PC-3 (cell line): ENCODE data around the gene CRYM. TPM values are rescaled to one million over a fixed set of nuclear protein-coding genes. Genes with fewer than 3 reads are reported as not detected.

ENCODE experiments used
- ATAC-seq: fragments of 200-7000 bp; cut with Tn5 transposase; 2 replicates; pipeline ENCODE4 v1.9.1; 2020; ENCODE audit warnings: mild to moderate bottlenecking, moderate library complexity
- BruUV-seq: library from RNA; stranded (reverse); fragments of 400-500 nt; replicated peaks from 2 replicates; lab custom pipeline; 2021; lab: Mats Ljungman, UMichigan
- CTCF ChIA-PET: fragments of 300-600 bp; sonication (Branson Sonifier 250); formaldehyde crosslinking; loops from one replicate; lab custom pipeline; 2022; ENCODE audit warnings: antibody characterized with exemption; lab: Charles Lee
- POLR2A ChIA-PET: fragments of 300-600 bp; sonication (Branson Sonifier 250); formaldehyde crosslinking; loops from one replicate; lab custom pipeline; 2022; ENCODE audit warnings: antibody characterized with exemption; ENCODE audit not compliant: unreplicated experiment; lab: Charles Lee
- DNase-seq: peaks from one replicate; pipeline ENCODE4 v3.0.0-alpha.2; 2015
- H2AFZ ChIP-seq: fragments of 300-600 bp; sonication (generic); 2 replicates; pipeline ENCODE4 v1.6.0; 2016; ENCODE audit warnings: antibody characterized with exemption, low read length
- H3F3A ChIP-seq: fragments of 300-600 bp; sonication (generic); one replicate; pipeline ENCODE4 v1.6.0; 2017; ENCODE audit warnings: antibody characterized with exemption, low read length, control low read depth, mild to moderate bottlenecking; ENCODE audit not compliant: unreplicated experiment
- H3K27ac ChIP-seq: fragments of 300-600 bp; sonication (generic); 2 replicates; pipeline ENCODE4 v1.5.1; 2016; ENCODE audit warnings: mild to moderate bottlenecking, low read length
- H3K27me3 ChIP-seq: fragments of 300-600 bp; sonication (generic); 2 replicates; pipeline ENCODE4 v1.6.1; 2016; ENCODE audit warnings: low read length, mixed read lengths
- H3K36me3 ChIP-seq: fragments of 300-600 bp; sonication (generic); 2 replicates; pipeline ENCODE4 v1.6.1; 2016; ENCODE audit warnings: low read depth, mixed run types, low read length, mixed read lengths
- H3K4me1 ChIP-seq: fragments of 300-600 bp; sonication (generic); 2 replicates; pipeline ENCODE4 v1.5.1; 2016; ENCODE audit warnings: low read length; ENCODE audit not compliant: insufficient read depth
- H3K4me2 ChIP-seq: fragments of 300-600 bp; sonication (generic); 2 replicates; pipeline ENCODE4 v1.6.0; 2016; ENCODE audit warnings: low read length
- H3K4me3 ChIP-seq: fragments of 300-600 bp; sonication (generic); 2 replicates; pipeline ENCODE4 v1.5.1; 2016; ENCODE audit warnings: mild to moderate bottlenecking, low read length, mixed read lengths
- H3K79me2 ChIP-seq: fragments of 300-600 bp; sonication (generic); 2 replicates; pipeline ENCODE4 v1.6.1; 2017; ENCODE audit warnings: low read length, mixed read lengths
- H3K9ac ChIP-seq: fragments of 300-600 bp; sonication (generic); 2 replicates; pipeline ENCODE4 v1.6.0; 2016; ENCODE audit warnings: mild to moderate bottlenecking, low read length
- H3K9me2 ChIP-seq: fragments of 300-600 bp; sonication (generic); replicated peaks from 2 replicates; pipeline ENCODE4 v1.6.1; 2016; ENCODE audit warnings: mixed run types, low read length, mixed read lengths
- H3K9me3 ChIP-seq: fragments of 300-600 bp; sonication (generic); 2 replicates; pipeline ENCODE4 v1.6.1; 2016; ENCODE audit warnings: low read length, mixed read lengths
- H4K20me1 ChIP-seq: fragments of 300-600 bp; sonication (generic); 2 replicates; pipeline ENCODE4 v1.6.1; 2016; ENCODE audit warnings: low read length, mixed read lengths
- CTCF ChIP-seq: fragments of 300-600 bp; sonication (generic); conservative IDR thresholded peaks from 2 replicates; pipeline ENCODE4 v1.5.1; 2017; ENCODE audit warnings: antibody characterized with exemption, low read depth, mild to moderate bottlenecking, low read length
- EZH2 ChIP-seq: fragments of 300-600 bp; sonication (generic); IDR thresholded peaks from one replicate; pipeline ENCODE4 v1.6.1; 2017; ENCODE audit warnings: antibody characterized with exemption, mild to moderate bottlenecking, low read length; ENCODE audit not compliant: unreplicated experiment
- EZH2phosphoT487 ChIP-seq: fragments of 300-600 bp; sonication (generic); IDR thresholded peaks from 2 replicates; pipeline ENCODE4 v1.6.1; 2018; ENCODE audit warnings: mild to moderate bottlenecking, antibody characterized with exemption, low read length, borderline replicate concordance
- intact Hi-C: fragments of 100-400 bp; cut with micrococcal nuclease; formaldehyde crosslinking; loops from 2 replicates; pipeline ENCODE4 v1.9.0; 2023
- total RNA-seq: library from RNA; depleted of rRNA; stranded (reverse); fragments of >200 nt; gene quantifications from 2 replicates; pipeline ENCODE4 v1.2.3, GENCODE V29; 2014

Gene CRYM
- total RNA-seq, 1 experiment from 2014 or later, result not detected

- H3K9me2 ChIP-seq, result no peaks in the 10 kb centered on the region
- no peaks in the 10 kb centered on the region for H3K27me3 ChIP-seq
- intact Hi-C loops, result loop anchor here (5.0 kb wide), 1 partner anchor 116 kb away; no protein-coding TSS in a partner anchor
- peak; percentile 12; the same call in 1 of the 2 replicates for ATAC-seq
- H3K4me2 ChIP-seq, result peak overlapping the region; percentile 100
- H3K79me2 ChIP-seq, result peaks cover 6% of the 10 kb centered on the region; the same call in 1 of the 2 replicates
- ChIA-PET POLR2A (interaction anchor here (0.6 kb wide), 1 partner anchor 145 kb away, joined by 5 read pairs; no protein-coding TSS in a partner anchor), CTCF (no interaction called here)
- DNase-seq, result peak; percentile 69
- BruUV-seq, result no TSS peak
- H3K4me1 ChIP-seq, result peaks cover 15% of the 10 kb centered on the region
- peak overlapping the region; percentile 81; the same call in 1 of the 2 replicates for H3K4me3 ChIP-seq
- H3K36me3 ChIP-seq, result no peaks in the 10 kb centered on the region
- peak overlapping the region; percentile 92 for H3K9ac ChIP-seq
- H2AFZ ChIP-seq, result no peak overlapping the region
- no peaks in the 10 kb centered on the region for H3F3A ChIP-seq
- TF ChIP-seq EZH2phosphoT487 (no peak), CTCF (no peak), EZH2 (no peak)
- H3K27ac ChIP-seq, result peak overlapping the region; percentile 75
- H4K20me1 ChIP-seq, result no peaks in the 10 kb centered on the region
- H3K9me3 ChIP-seq, result no peaks in the 10 kb centered on the region
These were observed 24.9 kb upstream of the CRYM start for GRCh38 chr16:21302898-21303528.

GRCh38 chr16:21302454-21302853, 24.4 kb upstream of the CRYM start:
- Histone ChIP-seq H2AFZ (peak overlapping the region; percentile 91), H3K4me1 (peaks cover 15% of the 10 kb centered on the region), H3K9me2 (no peaks in the 10 kb centered on the region), H3K27me3 (no peaks in the 10 kb centered on the region), H3K36me3 (no peaks in the 10 kb centered on the region), H4K20me1 (no peaks in the 10 kb centered on the region), H3K79me2 (peaks cover 6% of the 10 kb centered on the region; the same call in 1 of the 2 replicates), H3F3A (no peaks in the 10 kb centered on the region), H3K4me3 (peak overlapping the region; percentile 81), H3K27ac (peak overlapping the region; percentile 75), H3K9ac (peak overlapping the region; percentile 92), H3K4me2 (peak overlapping the region; percentile 100), H3K9me3 (no peaks in the 10 kb centered on the region)
- intact Hi-C loops, result loop anchor here (5.0 kb wide), 1 partner anchor 115 kb away; no protein-coding TSS in a partner anchor
- ChIA-PET POLR2A (no interaction called here), CTCF (no interaction called here)
- TF ChIP-seq EZH2phosphoT487, result no peak
- no peak for TF ChIP-seq EZH2
- no peak for TF ChIP-seq CTCF
- no peak for DNase-seq
- ATAC-seq, result no peak
- BruUV-seq, result TSS peak; percentile 90

DNA sequence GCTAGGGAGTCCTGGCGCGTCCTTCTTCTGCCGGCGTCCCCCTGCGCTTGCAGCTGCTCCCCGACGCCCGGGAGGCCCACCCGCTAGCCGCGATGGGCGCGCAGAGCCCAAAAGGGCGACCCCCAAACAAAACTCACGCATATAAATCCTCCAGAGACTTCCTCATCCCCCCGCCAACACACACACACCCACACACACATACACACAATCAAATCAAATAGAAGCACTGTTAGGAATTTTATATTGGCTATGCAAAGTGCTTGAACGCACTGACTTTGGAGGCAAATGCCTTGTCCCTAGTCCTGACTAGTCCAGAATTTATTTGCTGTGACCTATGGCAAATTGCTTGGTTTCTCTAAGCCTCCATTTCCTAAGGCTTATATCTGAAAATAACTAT, 23.8 kb upstream of the CRYM start:
- Histone ChIP-seq H3K9me2 (no peaks in the 10 kb centered on the region), H3F3A (no peaks in the 10 kb centered on the region), H3K27me3 (no peaks in the 10 kb centered on the region), H3K4me3 (peak overlapping the region; percentile 81), H3K27ac (peak overlapping the region; percentile 75), H3K4me1 (peaks cover 15% of the 10 kb centered on the region), H3K9me3 (no peaks in the 10 kb centered on the region), H2AFZ (peak overlapping the region; percentile 91), H3K79me2 (peaks cover 6% of the 10 kb centered on the region; the same call in 1 of the 2 replicates), H3K36me3 (no peaks in the 10 kb centered on the region), H4K20me1 (no peaks in the 10 kb centered on the region), H3K9ac (peak overlapping the region; percentile 92), H3K4me2 (peak overlapping the region; percentile 100)
- TF ChIP-seq EZH2phosphoT487 (no peak), EZH2 (no peak), CTCF (no peak)
- POLR2A ChIA-PET, result no interaction called here
- CTCF ChIA-PET, result no interaction called here
- intact Hi-C loops, result loop anchor here (2.0 to 5.0 kb wide), 2 partner anchors 115 to 451 kb away; no protein-coding TSS in a partner anchor
- ATAC-seq (no peak), DNase-seq (peak; percentile 2)
- no TSS peak for BruUV-seq
